Activated CD8-positive, alpha-beta T cell treated with anti-CD3 and anti-CD28 coated beads for 36 hours (primary cell): ENCODE measurements around the gene TEF. TPM values are rescaled to one million over a fixed set of nuclear protein-coding genes. Genes with fewer than 3 reads are reported as not detected.
"Not testable (repeated sequence)": the region's sequence is repeated elsewhere in the genome, so short reads cannot be mapped to it uniquely, and the experiment has no call there.

Experiments used
- ATAC-seq: fragments of 200-7000 bp; cut with Tn5 transposase; one replicate; pipeline ENCODE4 v1.10.0; 2021; ENCODE audit warnings: mild to moderate bottlenecking, moderate library complexity
- CTCF ChIA-PET: fragments of 350-600 bp; sonication (Branson Sonifier 250); formaldehyde crosslinking; loops from one replicate; lab custom pipeline; 2021; ENCODE audit warnings: antibody characterized with exemption; lab: Charles Lee
- POLR2A ChIA-PET: fragments of 350-600 bp; sonication (Branson Sonifier 250); formaldehyde crosslinking; loops from one replicate; lab custom pipeline; 2021; ENCODE audit warnings: antibody characterized with exemption; lab: Charles Lee
- DNase-seq: peaks from one replicate; pipeline ENCODE4 v3.0.0-alpha.2; 2020
- H3K27ac Mint-ChIP-seq: one replicate; pipeline ENCODE4 v1.8.0; 2021; ENCODE audit warnings: mild to moderate bottlenecking, mixed read lengths
- H3K27me3 Mint-ChIP-seq: one replicate; pipeline ENCODE4 v1.8.0; 2021; ENCODE audit warnings: mixed read lengths
- H3K36me3 Mint-ChIP-seq: one replicate; pipeline ENCODE4 v1.8.0; 2021; ENCODE audit warnings: low read depth, mixed read lengths
- H3K4me1 Mint-ChIP-seq: one replicate; pipeline ENCODE4 v1.8.0; 2021; ENCODE audit warnings: low read depth, mixed read lengths
- H3K4me3 Mint-ChIP-seq: one replicate; pipeline ENCODE4 v1.8.0; 2021; ENCODE audit warnings: mild to moderate bottlenecking, moderate library complexity, mixed read lengths
- H3K9me3 Mint-ChIP-seq: one replicate; pipeline ENCODE4 v1.8.0; 2021; ENCODE audit warnings: mixed read lengths
- CTCF ChIP-seq: fragments of 200-600 bp; IDR thresholded peaks from one replicate; pipeline ENCODE4 v1.8.0; 2022; ENCODE audit warnings: antibody characterized with exemption, mild to moderate bottlenecking
- intact Hi-C: fragments of 100-400 bp; cut with micrococcal nuclease; formaldehyde crosslinking; loops from one replicate; pipeline ENCODE4 v1.10.0; 2022
- total RNA-seq, 2 experiments: library from RNA; stranded (reverse); gene quantifications; one replicate each; pipeline ENCODE4 v1.2.3, GENCODE V29; 2021

Gene TEF
- total RNA-seq, 2 experiments from 2014 or later = 1.4 to 2.0 TPM

GRCh38 chr22:41429951-41430332, 48.2 kb downstream of the TEF start:
- TF ChIP-seq CTCF = no peak
- intact Hi-C loops = no loop called here
- Mint-ChIP-seq H3K4me3 (no peak overlapping the region), H3K9me3 (no peaks in the 10 kb centered on the region), H3K4me1 (peaks cover 15% of the 10 kb centered on the region), H3K27me3 (no peaks in the 10 kb centered on the region), H3K36me3 (peaks cover 22% of the 10 kb centered on the region), H3K27ac (no peak overlapping the region)
- ChIA-PET POLR2A (interaction anchor here (0.6 kb wide), 1 partner anchor 72 kb away, joined by 4 read pairs; no protein-coding TSS in a partner anchor), CTCF (interaction anchor here (1.9 kb wide), 1 partner anchor 26 kb away, joined by 7 read pairs; no protein-coding TSS in a partner anchor)
- no peak for DNase-seq
- ATAC-seq = no peak

GRCh38 chr22:41431656-41432055, 49.9 kb downstream of the TEF start:
- intact Hi-C loops = no loop called here
- ATAC-seq (no peak), DNase-seq (no peak)
- Mint-ChIP-seq H3K4me1 (peaks cover 11% of the 10 kb centered on the region), H3K36me3 (peaks cover 21% of the 10 kb centered on the region), H3K4me3 (no peak overlapping the region), H3K9me3 (no peaks in the 10 kb centered on the region), H3K27me3 (no peaks in the 10 kb centered on the region), H3K27ac (no peak overlapping the region)
- ChIA-PET CTCF (no interaction called here), POLR2A (no interaction called here)
- no peak for TF ChIP-seq CTCF

GRCh38 chr22:41433480-41433879, 51.7 kb downstream of the TEF start:
- H3K27me3 Mint-ChIP-seq, H3K27ac Mint-ChIP-seq, POLR2A ChIA-PET, CTCF ChIA-PET, H3K4me3 Mint-ChIP-seq, ATAC-seq, H3K9me3 Mint-ChIP-seq, H3K4me1 Mint-ChIP-seq, DNase-seq, intact Hi-C loops: not testable (repeated sequence)
- H3K36me3 Mint-ChIP-seq = peaks cover 24% of the 10 kb centered on the region

- POLR2A ChIA-PET = interaction anchor here (1.0 to 3.6 kb wide), 2 partner anchors 9 to 12 kb away, joined by 4 to 23 read pairs; partner anchors contain the start of gene TOB2
- H3K4me3 Mint-ChIP-seq, intact Hi-C loops, DNase-seq, CTCF ChIA-PET, ATAC-seq, H3K9me3 Mint-ChIP-seq, H3K27me3 Mint-ChIP-seq: not testable (repeated sequence)
- peak overlapping the region; percentile 23 for H3K27ac Mint-ChIP-seq
- peaks cover 24% of the 10 kb centered on the region for H3K36me3 Mint-ChIP-seq
- peaks cover 16% of the 10 kb centered on the region for H3K4me1 Mint-ChIP-seq
These were observed 52.7 kb downstream of the TEF start for GRCh38 chr22:41434361-41435003.

GRCh38 chr22:41435560-41435959, 53.8 kb downstream of the TEF start:
- no peak for DNase-seq
- no peak for ATAC-seq
- TF ChIP-seq CTCF = no peak
- Mint-ChIP-seq H3K4me3 (no peak overlapping the region), H3K4me1 (peaks cover 18% of the 10 kb centered on the region), H3K9me3 (no peaks in the 10 kb centered on the region), H3K27ac (no peak overlapping the region), H3K36me3 (peaks cover 23% of the 10 kb centered on the region), H3K27me3 (no peaks in the 10 kb centered on the region)
- POLR2A ChIA-PET = interaction anchor here (1.9 to 3.6 kb wide), 2 partner anchors 11 to 23 kb away, joined by 6 to 23 read pairs; partner anchors contain the start of gene TOB2
- CTCF ChIA-PET = no interaction called here
- intact Hi-C loops = no loop called here
